VCaP (cell line): ENCODE results near the gene STOX2.

Experiments used
- H3K27ac ChIP-seq: fragments of 450-650 bp; 2 replicates; pipeline ENCODE4 v1.5.1; 2017
- CTCF ChIP-seq: fragments of 450-650 bp; conservative IDR thresholded peaks from 2 replicates; pipeline ENCODE4 v1.5.1; 2017; ENCODE audit warnings: mild to moderate bottlenecking, moderate library complexity

Gene STOX2

GRCh38 chr4:183920512-183920911 lies 15.4 kb downstream of the STOX2 start:
- no peak for TF ChIP-seq CTCF
- H3K27ac ChIP-seq = no peak overlapping the region

GRCh38 chr4:183921335-183921734 lies 16.2 kb downstream of the STOX2 start:
- no peak overlapping the region for H3K27ac ChIP-seq
- no peak for TF ChIP-seq CTCF

GRCh38 chr4:183924362-183925044 lies 19.4 kb downstream of the STOX2 start:
- no peak overlapping the region for H3K27ac ChIP-seq
- TF ChIP-seq CTCF = no peak

- no peak for TF ChIP-seq CTCF
Measured at GRCh38 chr4:183926950-183927349, 21.8 kb downstream of the STOX2 start.

GRCh38 chr4:183932576-183932975 lies 27.5 kb downstream of the STOX2 start:
- no peak for TF ChIP-seq CTCF
- H3K27ac ChIP-seq = no peak overlapping the region

More at GRCh38 chr4:183926950-183927349, 21.8 kb downstream of the STOX2 start:
- no peak overlapping the region for H3K27ac ChIP-seq

GRCh38 chr4:183934761-183935160 lies 29.7 kb downstream of the STOX2 start:
- TF ChIP-seq CTCF = no peak
- H3K27ac ChIP-seq = no peak overlapping the region

- no peak for TF ChIP-seq CTCF
- H3K27ac ChIP-seq = no peak overlapping the region
Measured at GRCh38 chr4:183935355-183936005, 30.4 kb downstream of the STOX2 start.
